ENCODE measurements around the gene CWC27.

DNA sequence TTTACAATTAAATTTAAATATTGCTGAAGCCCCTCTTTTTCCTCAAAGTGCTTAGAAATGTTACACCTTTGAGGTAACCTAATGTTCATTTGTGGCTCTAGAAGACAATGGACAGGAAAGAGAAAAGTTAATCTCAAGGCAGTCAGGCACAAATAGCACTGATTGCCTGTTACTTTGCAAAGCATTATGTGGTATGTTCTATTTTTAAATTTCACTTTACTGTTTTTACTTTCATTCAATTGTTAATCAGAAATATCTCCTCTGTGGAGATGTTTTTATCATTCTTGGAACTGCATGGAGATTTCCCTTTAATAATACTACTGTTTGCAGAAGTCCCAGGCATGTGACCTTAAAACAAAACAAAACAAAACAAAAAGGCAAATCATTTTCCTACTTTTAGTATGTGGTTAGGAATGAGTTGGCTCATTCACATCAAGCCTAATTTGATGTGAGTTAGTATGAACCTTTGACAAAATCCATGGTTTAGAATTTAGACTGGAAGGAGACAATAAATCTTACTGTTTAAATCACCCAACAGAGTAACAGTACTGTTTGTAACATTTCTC lies 67.5 kb downstream of the CWC27 start:
- TF ChIP-seq SMAD4 (CRISPR knock-in tag; IDR thresholded peaks at IDR 0.05), result no peak
- no peak for TF ChIP-seq ATF2 (CRISPR knock-in tag; IDR thresholded peaks at IDR 0.05; ENCODE audit: borderline replicate concordance, low read depth)
- TF ChIP-seq CTCF (IDR thresholded peaks at IDR 0.05), result no peak
- no peak for TF ChIP-seq ZBTB43 (CRISPR knock-in tag; IDR thresholded peaks at IDR 0.05)
- no peak for TF ChIP-seq NR3C1 (CRISPR knock-in tag; conservative IDR thresholded peaks at IDR 0.05; ENCODE audit: low read depth)
- TF ChIP-seq CBFB (CRISPR knock-in tag; IDR thresholded peaks at IDR 0.05; ENCODE audit: low read depth), result no peak
- no peak for TF ChIP-seq FOXJ3 (CRISPR knock-in tag; IDR thresholded peaks at IDR 0.05; ENCODE audit: borderline replicate concordance)
- no peak for TF ChIP-seq PRRX2 (CRISPR knock-in tag; IDR thresholded peaks at IDR 0.05)
- no peak for TF ChIP-seq NFYB (CRISPR knock-in tag; conservative IDR thresholded peaks at IDR 0.05; ENCODE audit: low read depth)
- TF ChIP-seq ZNF121 (CRISPR knock-in tag; IDR thresholded peaks at IDR 0.05), result no peak
- TF ChIP-seq MYBL2 (CRISPR knock-in tag; IDR thresholded peaks at IDR 0.05), result no peak
- TF ChIP-seq CREM (CRISPR knock-in tag; IDR thresholded peaks at IDR 0.05), result no peak
- TF ChIP-seq, protein P1, sequence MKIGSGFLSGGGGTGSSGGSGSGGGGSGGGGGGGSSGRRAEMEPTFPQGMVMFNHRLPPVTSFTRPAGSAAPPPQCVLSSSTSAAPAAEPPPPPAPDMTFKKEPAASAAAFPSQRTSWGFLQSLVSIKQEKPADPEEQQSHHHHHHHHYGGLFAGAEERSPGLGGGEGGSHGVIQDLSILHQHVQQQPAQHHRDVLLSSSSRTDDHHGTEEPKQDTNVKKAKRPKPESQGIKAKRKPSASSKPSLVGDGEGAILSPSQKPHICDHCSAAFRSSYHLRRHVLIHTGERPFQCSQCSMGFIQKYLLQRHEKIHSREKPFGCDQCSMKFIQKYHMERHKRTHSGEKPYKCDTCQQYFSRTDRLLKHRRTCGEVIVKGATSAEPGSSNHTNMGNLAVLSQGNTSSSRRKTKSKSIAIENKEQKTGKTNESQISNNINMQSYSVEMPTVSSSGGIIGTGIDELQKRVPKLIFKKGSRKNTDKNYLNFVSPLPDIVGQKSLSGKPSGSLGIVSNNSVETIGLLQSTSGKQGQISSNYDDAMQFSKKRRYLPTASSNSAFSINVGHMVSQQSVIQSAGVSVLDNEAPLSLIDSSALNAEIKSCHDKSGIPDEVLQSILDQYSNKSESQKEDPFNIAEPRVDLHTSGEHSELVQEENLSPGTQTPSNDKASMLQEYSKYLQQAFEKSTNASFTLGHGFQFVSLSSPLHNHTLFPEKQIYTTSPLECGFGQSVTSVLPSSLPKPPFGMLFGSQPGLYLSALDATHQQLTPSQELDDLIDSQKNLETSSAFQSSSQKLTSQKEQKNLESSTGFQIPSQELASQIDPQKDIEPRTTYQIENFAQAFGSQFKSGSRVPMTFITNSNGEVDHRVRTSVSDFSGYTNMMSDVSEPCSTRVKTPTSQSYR (CRISPR knock-in tag; IDR thresholded peaks at IDR 0.05), result no peak
- TF ChIP-seq ZNF232 (CRISPR knock-in tag; IDR thresholded peaks at IDR 0.05), result no peak

All from WTC11 (cell line).